CD4-positive, alpha-beta T cell (primary cell): ENCODE measurements around the gene AKT1. TPM values are rescaled to one million over a fixed set of nuclear protein-coding genes. Genes with fewer than 3 reads are reported as not detected.

Experiments
- ATAC-seq: fragments of 200-7000 bp; cut with Tn5 transposase; one replicate; pipeline ENCODE4 v1.10.0; 2022; ENCODE audit warnings: mild to moderate bottlenecking; ENCODE audit not compliant: poor library complexity
- CTCF ChIA-PET: fragments of 350-600 bp; sonication (Branson Sonifier 250); formaldehyde crosslinking; loops from one replicate; lab custom pipeline; 2021; ENCODE audit warnings: antibody characterized with exemption, inconsistent platforms; lab: Charles Lee
- POLR2A ChIA-PET: fragments of 350-600 bp; sonication (Branson Sonifier 250); formaldehyde crosslinking; loops from one replicate; lab custom pipeline; 2021; ENCODE audit warnings: antibody characterized with exemption, inconsistent platforms; lab: Charles Lee
- DNase-seq, 14 experiments: peaks; one replicate each; pipeline ENCODE4 v3.0.0-alpha.2; 2013 to 2020; ENCODE audit warnings: mixed read lengths in 2 of 14
- H3K27ac ChIP-seq, 2 donors: one replicate each; pipeline versions ENCODE4 v1.5.1 to v1.7.0; 2013; ENCODE audit warnings: low read length in 2 of 2, low read depth in 1 of 2, mild to moderate bottlenecking in 1 of 2
- H3K27me3 ChIP-seq, 2 experiments: 1 replicate in 1 of 2; 2 replicates in 1 of 2; pipeline versions ENCODE4 v1.6.1 to v1.7.0; 2013; ENCODE audit warnings: low read length in 2 of 2, control low read depth in 1 of 2, mild to moderate bottlenecking in 1 of 2, moderate library complexity in 1 of 2; ENCODE audit not compliant: insufficient read depth in 2 of 2, control insufficient read depth in 1 of 2
- H3K36me3 ChIP-seq: one replicate; pipeline ENCODE4 v1.6.1; 2013; ENCODE audit warnings: low read length, control low read depth; ENCODE audit not compliant: insufficient read depth
- H3K4me1 ChIP-seq: one replicate; pipeline ENCODE4 v1.6.1; 2013; ENCODE audit warnings: low read length, control low read depth; ENCODE audit not compliant: insufficient read depth
- H3K4me3 ChIP-seq: one replicate; pipeline ENCODE4 v1.5.1; 2013; ENCODE audit warnings: mild to moderate bottlenecking, low read length, moderate library complexity
- H3K9me3 ChIP-seq, 2 experiments: 1 replicate in 1 of 2; 2 replicates in 1 of 2; pipeline versions ENCODE4 v1.6.1 to v1.7.0; 2013; ENCODE audit warnings: low read length in 2 of 2, mild to moderate bottlenecking in 2 of 2, control low read depth in 1 of 2, moderate library complexity in 1 of 2; ENCODE audit not compliant: control insufficient read depth in 1 of 2, insufficient read depth in 1 of 2
- H3K27ac Mint-ChIP-seq: one replicate; pipeline ENCODE4 v1.8.0; 2020; ENCODE audit warnings: mixed read lengths
- H3K27me3 Mint-ChIP-seq: one replicate; pipeline ENCODE4 v1.8.0; 2021; ENCODE audit warnings: mixed read lengths
- H3K36me3 Mint-ChIP-seq: one replicate; pipeline ENCODE4 v1.8.0; 2021; ENCODE audit warnings: low read depth, mixed read lengths
- H3K4me1 Mint-ChIP-seq: one replicate; pipeline ENCODE4 v1.8.0; 2021; ENCODE audit warnings: low read depth, mixed read lengths
- H3K4me3 Mint-ChIP-seq: one replicate; pipeline ENCODE4 v1.8.0; 2020; ENCODE audit warnings: mild to moderate bottlenecking, mixed read lengths
- H3K9me3 Mint-ChIP-seq: one replicate; pipeline ENCODE4 v1.8.0; 2020; ENCODE audit warnings: mixed read lengths
- CTCF ChIP-seq: fragments of 200-600 bp; IDR thresholded peaks from one replicate; pipeline ENCODE4 v1.8.0; 2022; ENCODE audit warnings: antibody characterized with exemption, mild to moderate bottlenecking
- intact Hi-C, 2 experiments: fragments of 100-400 bp; cut with DNase I in 1 of 2; cut with micrococcal nuclease in 1 of 2; formaldehyde crosslinking; loops; one replicate each; pipeline versions ENCODE4 v1.15.1 to v1.9.0; 2023 to 2025; cut with DNase I, micrococcal nuclease
- total RNA-seq, 174 experiments: library from RNA in 2 of 174; stranded (reverse) in 2 of 174; gene quantifications; one replicate each; pipeline ENCODE4 v1.2.3 and lab custom pipeline; 2021 to 2026

The AKT1 gene
- total RNA-seq, 2 experiments from 2014 or later = 58.8 to 66.5 TPM

- no peaks in the 10 kb centered on the region for H3K9me3 ChIP-seq
- H3K36me3 Mint-ChIP-seq = no peaks in the 10 kb centered on the region
- H3K9me3 Mint-ChIP-seq = no peaks in the 10 kb centered on the region
- POLR2A ChIA-PET = no interaction called here
- no peaks in the 10 kb centered on the region for H3K27me3 ChIP-seq
- no peak overlapping the region for H3K4me3 ChIP-seq
- TF ChIP-seq CTCF = no peak
- H3K27ac ChIP-seq = no peak overlapping the region
- H3K4me1 Mint-ChIP-seq = no peaks in the 10 kb centered on the region
- intact Hi-C loops = no loop called here
- ATAC-seq = peak; percentile 24
- no peak overlapping the region for H3K4me3 Mint-ChIP-seq
- DNase-seq = no peak
- H3K36me3 ChIP-seq = no peaks in the 10 kb centered on the region
- H3K27me3 Mint-ChIP-seq = no peaks in the 10 kb centered on the region
- CTCF ChIA-PET = no interaction called here
- H3K4me1 ChIP-seq = peaks cover 7% of the 10 kb centered on the region
- no peak overlapping the region for H3K27ac Mint-ChIP-seq
Observed at GRCh38 chr14:104746071-104746545, 49.4 kb downstream of the AKT1 start.

- no peak for TF ChIP-seq CTCF
- intact Hi-C loops = no loop called here
- H3K36me3 ChIP-seq = no peaks in the 10 kb centered on the region
- no peak for DNase-seq
- Mint-ChIP-seq H3K4me3 (no peak overlapping the region), H3K9me3 (no peaks in the 10 kb centered on the region), H3K27me3 (no peaks in the 10 kb centered on the region), H3K36me3 (no peaks in the 10 kb centered on the region), H3K4me1 (no peaks in the 10 kb centered on the region), H3K27ac (no peak overlapping the region)
- no peaks in the 10 kb centered on the region for H3K27me3 ChIP-seq
- CTCF ChIA-PET = no interaction called here
- no peak for ATAC-seq
- POLR2A ChIA-PET = no interaction called here
- peaks cover 7% of the 10 kb centered on the region for H3K4me1 ChIP-seq
- no peak overlapping the region for H3K27ac ChIP-seq
- H3K9me3 ChIP-seq = no peaks in the 10 kb centered on the region
- H3K4me3 ChIP-seq = no peak overlapping the region
Observed at GRCh38 chr14:104745431-104745830, 50.1 kb downstream of the AKT1 start.

DNA sequence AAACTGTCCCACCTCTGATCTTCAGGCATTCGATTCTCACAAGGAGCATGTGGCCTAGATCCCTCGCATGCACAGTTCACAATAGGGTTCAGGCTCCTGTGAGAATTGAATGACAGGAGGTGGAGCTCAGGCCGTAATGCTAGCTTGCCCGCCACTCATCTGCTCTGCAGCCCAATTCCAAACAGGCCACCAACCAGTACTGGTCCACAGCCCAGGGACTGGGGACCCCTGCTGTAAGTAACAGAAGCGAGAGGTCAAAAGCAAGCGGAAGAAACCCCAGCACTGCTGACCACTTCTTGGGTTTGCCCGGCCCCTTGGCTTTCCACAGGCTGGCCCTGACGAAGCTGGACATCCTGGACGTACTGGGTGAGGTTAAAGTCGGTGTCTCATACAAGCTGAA lies 51.1 kb downstream of the AKT1 start:
- no peaks in the 10 kb centered on the region for H3K27me3 ChIP-seq
- H3K4me3 ChIP-seq = no peak overlapping the region
- DNase-seq (no peak), ATAC-seq (no peak)
- H3K27me3 Mint-ChIP-seq = no peaks in the 10 kb centered on the region
- H3K27ac ChIP-seq = no peak overlapping the region
- ChIA-PET POLR2A (no interaction called here), CTCF (no interaction called here)
- peaks cover 7% of the 10 kb centered on the region for H3K4me1 ChIP-seq
- no peaks in the 10 kb centered on the region for H3K4me1 Mint-ChIP-seq
- no peaks in the 10 kb centered on the region for H3K36me3 Mint-ChIP-seq
- H3K36me3 ChIP-seq = no peaks in the 10 kb centered on the region
- no peaks in the 10 kb centered on the region for H3K9me3 Mint-ChIP-seq
- no peak for TF ChIP-seq CTCF
- intact Hi-C loops = no loop called here
- H3K27ac Mint-ChIP-seq = no peak overlapping the region
- H3K9me3 ChIP-seq = no peaks in the 10 kb centered on the region
- no peak overlapping the region for H3K4me3 Mint-ChIP-seq
